HL-60/S4 treated with phorbol 12-myristate 13-acetate at 8.2 ng/mL for 4 days and 3 days (cell line): ENCODE measurements around the gene ANXA8.
"Not testable (repeated sequence)": the region's sequence is repeated elsewhere in the genome, so short reads cannot be mapped to it uniquely, and the experiment has no call there.

ENCODE experiments used
- in situ Hi-C: fragments of 300-500 bp; cut with MboI; formaldehyde crosslinking; loops from 2 replicates; pipeline ENCODE4 v1.15.0; 2022; ENCODE audit warnings: low sequenced_read_pairs

The ANXA8 gene

DNA sequence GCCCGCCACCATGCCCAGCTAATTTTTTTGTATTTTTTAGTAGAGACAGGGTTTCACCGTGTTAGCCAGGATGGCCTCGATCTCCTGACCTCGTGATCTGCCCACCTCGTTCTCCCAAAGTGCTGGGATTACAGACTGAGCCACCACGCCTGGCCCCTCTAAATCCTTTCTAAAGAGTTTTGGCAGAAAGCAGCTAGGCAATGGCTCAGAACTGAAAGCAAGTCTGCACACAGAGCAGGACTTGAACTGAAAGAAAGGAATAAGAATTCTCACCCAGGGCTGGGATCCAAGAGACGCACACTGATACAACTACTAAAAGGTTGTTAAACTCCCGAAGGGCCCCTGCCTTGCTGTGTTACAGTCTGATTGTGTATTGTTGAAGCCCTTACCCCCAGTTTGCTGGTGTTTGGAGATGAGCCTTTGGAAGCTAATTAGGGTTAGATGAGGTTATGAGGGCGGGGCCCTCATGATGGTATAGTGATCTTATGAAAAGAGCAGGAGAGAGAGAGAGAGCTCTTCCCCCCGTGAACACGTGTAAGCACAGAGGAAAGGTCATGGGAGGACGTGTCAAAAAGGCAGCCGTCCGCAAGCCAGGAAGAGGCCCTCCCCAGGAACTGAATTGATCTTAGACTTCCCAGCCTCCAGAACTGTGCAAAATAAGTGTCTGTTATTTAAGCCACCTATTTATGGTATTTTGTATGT is 18.5 kb downstream of the ANXA8 start:
- in situ Hi-C loops = not testable (repeated sequence)

DNA sequence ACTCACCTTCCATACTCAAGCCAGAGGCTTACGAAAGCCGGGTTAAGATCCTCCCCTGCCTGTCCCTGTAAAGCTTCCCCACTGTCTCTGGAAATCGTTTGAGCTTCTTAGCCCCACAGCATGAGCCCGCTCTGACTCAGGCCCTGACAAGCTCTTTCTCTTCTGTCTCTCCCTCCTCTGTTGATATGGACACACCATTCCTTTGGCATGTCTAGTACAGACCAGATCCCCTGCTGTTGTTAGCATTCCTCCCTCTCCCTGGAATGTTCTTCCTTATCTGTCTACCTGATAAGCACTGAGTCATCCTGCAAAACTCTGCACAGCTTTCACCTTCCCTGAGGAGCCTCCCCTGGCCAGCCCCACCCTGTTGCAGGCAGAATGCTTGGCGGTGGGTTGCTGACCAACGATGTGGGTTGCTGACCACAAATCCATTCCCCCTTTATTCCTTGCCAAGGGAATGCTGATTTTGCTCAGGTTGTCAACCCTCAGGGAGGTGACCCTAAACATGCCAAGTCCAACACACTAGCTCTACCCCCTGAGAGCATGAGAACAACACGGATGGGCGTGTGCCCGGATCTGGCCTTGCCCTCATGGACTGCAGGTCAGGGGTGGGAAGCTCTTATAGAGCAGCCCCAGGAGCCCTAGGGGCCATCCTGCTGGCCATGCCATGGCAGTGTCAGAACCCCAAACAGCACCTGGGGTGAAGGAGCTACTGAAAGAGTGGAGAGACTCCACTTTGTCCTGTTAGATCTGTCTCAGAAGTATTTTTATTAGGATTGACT is 21.1 kb downstream of the ANXA8 start:
- in situ Hi-C loops = not testable (repeated sequence)

GRCh38 chr10:47461261-47461687 is 22.6 kb downstream of the ANXA8 start:
- in situ Hi-C loops = not testable (repeated sequence)

DNA sequence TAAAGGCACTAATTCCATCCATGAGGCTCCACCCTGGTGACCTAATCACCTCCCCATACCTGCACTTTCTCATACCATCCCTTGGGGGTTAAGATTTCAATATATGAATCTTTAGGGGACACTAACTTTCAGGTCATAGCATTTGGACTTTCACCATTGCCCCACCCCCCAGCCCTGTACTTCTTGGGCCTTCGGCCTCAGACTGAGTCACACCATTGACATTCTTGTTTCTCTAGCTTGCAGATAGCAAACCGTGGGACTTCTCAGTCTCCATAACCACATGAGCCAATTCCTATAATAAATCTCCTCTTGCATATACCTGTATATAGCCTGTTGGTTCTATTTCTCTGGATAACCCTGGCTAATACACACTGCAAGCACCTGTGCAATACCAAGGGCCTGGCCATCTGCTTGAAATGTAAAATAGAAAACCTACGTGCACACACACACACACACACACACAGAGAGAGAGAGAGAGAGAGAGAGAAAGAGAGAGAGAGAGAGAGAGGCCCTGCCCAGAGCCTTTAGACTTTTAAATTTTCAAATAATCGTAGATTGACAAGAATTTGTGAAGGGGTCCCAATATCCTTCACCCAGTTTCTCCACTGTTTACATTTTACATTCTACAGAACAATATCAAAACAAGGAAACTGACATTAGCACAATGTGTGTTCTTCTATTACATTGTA is 25.3 kb downstream of the ANXA8 start:
- in situ Hi-C loops = no loop called here

GRCh38 chr10:47457826-47458225 is 26.1 kb downstream of the ANXA8 start:
- in situ Hi-C loops = no loop called here

DNA sequence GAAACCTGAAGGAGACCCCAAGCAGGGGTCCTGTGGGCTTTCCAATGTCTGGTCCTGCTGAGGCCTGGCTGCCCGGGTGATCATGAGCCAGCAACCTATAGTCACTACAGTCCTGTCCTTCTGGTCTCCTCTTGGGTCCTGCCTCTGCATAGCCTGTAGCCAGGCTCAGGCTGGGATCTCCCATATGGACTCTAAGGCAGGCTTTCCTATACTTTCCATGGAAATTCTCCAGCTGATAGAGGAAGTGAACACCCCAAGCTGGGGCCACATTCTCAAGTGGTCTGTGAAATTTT is 26.4 kb downstream of the ANXA8 start:
- in situ Hi-C loops = no loop called here

GRCh38 chr10:47456794-47457527 is 27.0 kb downstream of the ANXA8 start:
- in situ Hi-C loops = no loop called here

DNA sequence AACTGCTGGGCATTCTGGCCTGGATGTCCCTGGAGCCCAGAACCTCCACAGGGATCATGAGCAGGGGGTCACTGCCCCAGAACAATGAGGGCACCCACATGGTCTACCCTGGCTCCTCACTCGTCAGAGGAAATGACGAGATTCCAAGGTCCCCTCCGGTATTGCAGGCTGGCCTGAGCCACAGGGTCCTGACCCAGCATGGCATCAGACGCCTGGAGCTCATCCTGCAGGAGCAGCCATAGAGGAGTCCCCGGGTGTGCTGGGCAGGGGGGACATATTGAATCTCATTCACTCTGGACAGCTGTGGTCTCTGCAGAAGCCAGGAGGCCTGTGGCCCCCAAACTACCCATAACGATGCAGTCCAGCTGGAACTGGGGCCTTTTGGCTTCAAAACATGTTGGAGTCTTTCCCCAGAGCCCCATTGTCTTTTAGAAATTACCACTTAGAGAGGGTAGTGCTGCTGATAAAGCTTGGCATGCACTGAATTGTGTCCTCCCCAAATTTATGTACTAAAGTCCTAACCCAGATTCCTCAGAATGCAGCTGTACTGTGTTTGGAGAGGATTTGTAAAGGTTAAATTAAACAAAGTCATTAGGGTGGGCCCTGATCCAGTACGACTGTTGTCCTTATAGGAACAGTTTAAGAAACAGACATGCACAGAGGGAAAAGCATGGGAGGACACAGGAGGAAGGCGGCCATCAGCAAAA is 27.7 kb downstream of the ANXA8 start:
- in situ Hi-C loops = no loop called here

GRCh38 chr10:47455350-47456078 is 28.4 kb downstream of the ANXA8 start:
- in situ Hi-C loops = not testable (repeated sequence)

DNA sequence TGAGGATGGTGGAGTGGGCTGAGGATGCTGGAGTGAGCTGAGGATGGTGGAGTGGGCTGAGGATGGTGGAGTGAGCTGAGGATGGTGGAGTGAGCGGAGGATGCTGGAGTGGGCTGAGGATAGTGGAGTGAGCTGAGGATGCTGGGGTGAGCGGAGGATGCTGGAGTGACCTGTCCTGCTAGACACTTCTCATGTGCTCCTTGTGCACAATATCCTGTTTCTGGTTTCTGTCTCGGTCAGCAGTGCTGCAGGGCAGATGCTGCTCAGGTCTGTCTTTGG is 29.2 kb downstream of the ANXA8 start:
- in situ Hi-C loops = no loop called here

DNA sequence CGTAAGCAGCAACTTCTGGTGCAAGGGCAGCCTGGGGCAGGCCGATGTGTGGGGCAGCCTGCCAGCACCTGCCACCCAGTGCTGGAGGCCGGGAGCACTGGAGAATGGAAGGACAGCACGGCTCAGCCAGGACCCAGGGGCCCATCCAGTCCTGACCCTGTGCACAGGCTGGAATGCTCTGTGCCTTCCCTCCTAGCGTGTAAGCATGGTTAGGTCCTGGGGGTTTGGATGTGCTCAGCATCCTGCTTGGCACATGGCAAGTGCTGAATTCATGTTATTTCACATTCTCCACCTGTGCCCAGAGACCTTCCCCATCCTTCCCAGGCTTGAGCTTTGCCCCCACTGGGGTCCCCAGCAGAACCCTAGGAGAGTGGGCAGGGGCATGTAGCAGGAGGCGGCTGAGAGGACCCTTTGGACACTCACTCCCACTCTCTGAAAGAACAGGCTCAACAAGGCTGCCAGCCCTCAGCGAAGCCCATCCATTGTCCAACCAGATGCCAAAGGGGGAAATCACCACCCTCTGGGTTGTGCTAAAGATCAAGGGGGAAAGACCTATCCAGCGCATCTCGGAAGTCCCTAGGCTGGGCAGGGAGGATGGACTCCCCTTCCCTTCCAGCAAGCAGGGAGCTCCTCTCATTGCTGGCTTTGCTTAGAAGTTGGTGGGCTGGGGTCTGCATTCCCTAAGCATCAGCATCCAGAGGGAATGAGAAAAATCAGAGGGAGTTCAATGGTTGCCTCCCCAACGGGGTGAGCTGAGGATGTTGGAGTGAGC is 29.7 kb downstream of the ANXA8 start:
- in situ Hi-C loops = no loop called here

- in situ Hi-C loops = no loop called here
Measured at GRCh38 chr10:47453141-47454007, 30.5 kb downstream of the ANXA8 start.

- in situ Hi-C loops = no loop called here
Measured at GRCh38 chr10:47452495-47453140, 31.3 kb downstream of the ANXA8 start.

DNA sequence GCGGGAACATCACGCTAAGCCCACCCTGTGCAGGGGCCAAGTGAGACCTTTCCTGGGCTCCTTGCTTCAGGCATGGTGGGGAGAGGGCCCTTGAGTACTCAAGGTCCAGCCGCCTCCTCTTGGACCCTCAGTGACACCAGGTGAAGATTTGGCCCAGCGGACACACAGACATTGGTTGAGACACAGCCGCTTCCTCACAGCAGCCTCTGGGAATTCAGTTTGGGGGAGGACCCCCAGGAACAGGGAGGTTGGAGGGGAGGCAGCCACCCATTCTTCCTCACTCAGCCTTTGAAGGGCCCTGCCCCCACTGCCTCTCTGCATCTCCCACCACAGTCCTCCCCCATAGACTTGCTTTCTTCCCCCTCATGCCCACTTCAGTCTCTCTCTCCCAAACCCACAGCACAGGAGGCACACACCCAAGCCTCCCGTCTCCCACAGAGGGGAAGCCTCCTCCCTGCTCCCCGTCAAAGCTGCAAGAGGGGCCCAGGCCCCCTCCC is 31.9 kb downstream of the ANXA8 start:
- in situ Hi-C loops = no loop called here

DNA sequence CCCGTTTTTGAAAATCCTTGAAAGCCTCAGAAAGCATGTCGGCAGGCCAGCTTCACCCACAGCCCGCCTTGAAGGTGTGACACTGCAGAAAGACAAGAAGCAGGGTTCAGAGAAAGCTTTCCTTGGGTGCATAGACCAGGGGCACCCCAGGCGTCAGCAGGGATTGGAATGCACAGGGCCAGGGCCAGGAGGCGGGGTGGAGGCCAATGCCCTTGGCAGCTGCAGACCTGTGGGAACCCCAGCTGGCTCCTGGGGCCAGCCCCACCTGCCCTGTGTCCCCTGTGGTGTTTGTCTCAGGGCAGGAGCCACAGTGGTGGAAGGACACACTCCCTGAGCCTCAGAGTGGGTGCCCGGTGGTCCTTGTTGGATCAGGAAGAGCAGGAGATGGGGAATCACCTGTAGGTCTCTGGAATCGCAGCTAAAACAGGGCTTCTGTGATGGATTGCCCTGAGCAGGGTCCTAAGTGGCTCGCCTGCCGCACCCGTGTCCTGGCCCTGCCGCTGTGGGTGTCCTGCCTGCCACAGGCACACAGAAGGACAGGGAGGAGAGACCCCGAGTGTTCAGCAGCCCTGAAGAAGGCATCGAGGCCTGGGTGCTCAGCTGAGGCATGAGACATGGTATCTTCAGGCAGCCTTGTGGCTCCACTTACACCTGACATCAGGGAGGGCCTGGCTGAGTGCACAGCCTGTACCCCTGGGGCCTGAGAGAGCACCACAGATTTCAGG is 32.5 kb downstream of the ANXA8 start:
- in situ Hi-C loops = no loop called here

DNA sequence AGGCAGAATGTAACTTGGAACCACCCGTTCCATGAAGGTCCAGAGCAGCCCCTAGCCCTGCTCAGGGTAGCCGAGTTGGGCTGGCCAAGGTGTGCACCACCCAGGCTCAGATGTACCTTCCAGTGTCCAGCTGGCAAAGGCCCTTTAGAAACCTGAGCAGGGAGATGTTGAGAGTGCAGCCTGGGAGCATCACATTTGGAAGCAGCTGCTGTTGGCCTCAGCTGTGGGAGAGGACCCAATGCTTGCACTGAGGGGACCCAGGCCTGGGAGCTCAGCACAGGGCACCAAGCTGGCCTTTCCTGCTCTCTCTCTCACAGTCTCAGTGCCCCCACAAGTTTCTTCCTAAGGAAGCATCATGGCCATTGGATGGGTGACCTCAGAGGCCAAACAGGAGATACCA is 33.5 kb downstream of the ANXA8 start:
- in situ Hi-C loops = no loop called here

GRCh38 chr10:47449979-47450378 is 33.9 kb downstream of the ANXA8 start:
- in situ Hi-C loops = no loop called here
